GM19468 (cell line): ENCODE results near the gene XXYLT1.

Experiments used
- ATAC-seq: cut with Tn5 transposase; IDR thresholded peaks from one replicate; pipeline ENCODE4 v1.9.1; 2021; ENCODE audit warnings: mild to moderate bottlenecking, moderate library complexity, moderate number of reproducible peaks; ENCODE audit not compliant: unreplicated experiment; ENCODE audit errors: extremely low read depth

XXYLT1 gene

DNA sequence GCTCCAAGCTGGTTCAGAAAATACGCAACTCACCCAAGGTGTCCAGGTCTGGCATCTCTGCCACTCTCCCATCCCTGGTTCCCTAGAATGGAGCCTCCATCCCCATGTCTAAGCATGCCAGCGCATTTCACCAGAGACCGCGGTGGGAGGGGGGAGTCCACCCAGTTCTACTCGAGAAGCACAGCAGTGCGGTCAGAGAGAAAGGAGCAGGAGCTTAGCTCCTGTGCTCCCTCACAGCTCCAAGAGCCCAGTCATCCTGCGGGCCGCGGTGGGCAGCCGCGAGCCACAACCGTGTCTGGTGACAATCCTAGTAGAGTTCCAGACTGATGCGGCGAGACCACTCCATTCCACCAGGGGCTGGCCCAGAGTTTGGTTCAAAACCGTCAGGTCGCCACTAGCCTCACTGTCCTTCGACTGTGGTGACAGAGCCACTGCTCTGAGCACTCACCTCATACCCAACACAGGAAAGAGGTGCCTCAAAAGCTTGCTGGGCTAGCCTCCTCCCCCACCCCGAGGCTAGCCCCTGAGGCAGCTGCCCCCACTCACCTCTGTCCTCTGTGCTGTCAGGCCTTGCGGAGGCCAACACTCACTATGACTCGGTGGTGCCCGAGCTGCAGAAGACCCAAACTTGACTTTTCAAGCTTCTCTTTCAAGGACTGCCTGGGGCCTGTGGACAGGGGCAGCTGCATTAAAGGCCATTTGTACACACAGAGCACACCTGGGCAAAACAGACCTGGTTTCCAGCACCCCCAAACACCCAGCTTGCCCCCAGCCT lies 185.4 kb downstream of the XXYLT1 start:
- no peak for ATAC-seq

DNA sequence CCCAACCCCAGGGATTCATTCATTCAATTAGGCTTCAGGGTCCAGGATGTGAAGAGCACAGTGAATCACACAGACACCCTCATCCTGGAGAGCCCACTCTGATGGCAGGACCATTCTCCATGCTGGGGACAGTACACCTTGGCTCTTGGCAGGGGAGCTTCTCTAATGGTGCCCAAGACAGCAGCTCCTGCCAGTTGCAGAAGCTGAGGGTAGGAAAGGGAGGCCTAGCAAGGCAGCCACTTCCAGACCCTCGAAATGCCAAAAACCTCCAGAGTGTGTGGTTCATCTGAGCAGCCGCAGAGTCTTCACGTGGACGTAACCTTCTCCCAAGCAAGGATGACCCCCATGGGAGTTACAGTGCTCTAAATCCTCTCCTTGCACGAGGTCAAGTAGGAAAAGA lies 186.2 kb downstream of the XXYLT1 start:
- no peak for ATAC-seq

DNA sequence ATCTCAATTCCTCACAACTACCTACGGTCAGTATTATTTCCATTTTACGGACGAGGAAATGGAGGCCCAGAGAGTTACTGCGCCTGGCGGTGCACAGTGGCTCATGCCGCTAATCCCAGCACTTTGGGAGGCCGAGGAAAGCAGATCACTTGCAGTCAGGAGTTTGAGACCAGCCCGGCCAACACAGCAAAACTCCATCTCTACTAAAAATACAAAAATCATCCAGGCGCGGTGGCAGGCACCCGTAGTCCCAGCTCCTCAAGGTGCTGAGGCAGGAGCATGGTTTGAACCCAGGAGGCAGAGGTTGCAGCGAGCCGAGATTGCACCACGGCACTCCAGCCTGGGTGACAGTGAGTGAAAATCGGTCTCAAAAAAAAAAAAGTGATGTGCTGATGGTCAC lies 187.3 kb downstream of the XXYLT1 start:
- ATAC-seq, result no peak

DNA sequence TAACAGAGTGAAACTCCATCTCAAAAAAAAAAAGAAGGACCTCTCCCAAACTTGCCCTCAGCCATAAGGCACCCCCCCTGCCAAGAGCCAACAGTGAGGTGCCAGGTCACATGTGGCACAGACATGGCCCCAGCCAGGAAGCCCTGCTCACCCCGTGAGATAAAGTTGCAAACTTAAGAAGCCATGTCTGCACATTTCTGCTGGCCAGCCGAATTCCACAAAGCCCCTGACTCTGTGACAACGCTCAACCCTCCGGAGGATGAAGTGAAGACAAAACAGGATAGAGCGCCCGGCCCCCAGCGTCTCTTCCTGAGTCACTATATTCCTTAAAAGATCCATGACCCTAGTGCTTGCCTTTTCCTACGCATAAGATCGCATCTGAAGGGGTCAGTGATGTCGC lies 188.1 kb downstream of the XXYLT1 start:
- no peak for ATAC-seq

DNA sequence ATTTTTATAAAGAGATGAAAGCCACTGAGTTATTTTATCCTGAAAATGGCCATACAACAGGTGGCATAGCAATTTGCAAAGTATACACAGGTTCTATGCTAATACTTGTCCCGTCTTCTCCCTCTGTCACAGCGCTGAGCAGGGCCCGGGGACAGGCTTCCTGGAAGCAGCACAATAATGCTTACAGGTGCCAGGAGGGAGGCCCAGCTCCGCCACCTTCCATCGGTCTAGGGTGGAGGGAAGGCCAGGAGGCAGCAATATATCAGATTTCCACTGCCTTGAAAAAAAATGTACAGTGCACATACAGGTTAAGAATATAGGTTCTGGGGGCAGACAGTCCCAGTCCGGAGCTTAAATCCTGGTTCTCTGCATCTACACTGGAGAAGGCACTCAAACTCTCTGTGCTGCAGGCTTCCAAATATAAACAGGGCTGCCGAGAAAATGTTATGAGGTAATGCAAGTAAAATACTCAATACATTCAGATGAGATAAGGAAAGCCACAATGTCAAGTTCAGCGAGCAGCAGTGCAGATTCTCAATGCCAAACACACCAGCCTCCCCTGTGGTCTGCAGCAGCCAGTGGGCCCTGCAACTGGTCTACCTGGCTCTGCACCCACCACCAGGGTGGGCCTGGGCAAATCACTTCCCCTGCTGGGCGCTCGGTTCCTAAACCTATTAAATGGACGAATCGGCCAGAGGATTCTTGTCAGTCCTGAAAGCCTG lies 189.6 kb downstream of the XXYLT1 start:
- ATAC-seq, result no peak

DNA sequence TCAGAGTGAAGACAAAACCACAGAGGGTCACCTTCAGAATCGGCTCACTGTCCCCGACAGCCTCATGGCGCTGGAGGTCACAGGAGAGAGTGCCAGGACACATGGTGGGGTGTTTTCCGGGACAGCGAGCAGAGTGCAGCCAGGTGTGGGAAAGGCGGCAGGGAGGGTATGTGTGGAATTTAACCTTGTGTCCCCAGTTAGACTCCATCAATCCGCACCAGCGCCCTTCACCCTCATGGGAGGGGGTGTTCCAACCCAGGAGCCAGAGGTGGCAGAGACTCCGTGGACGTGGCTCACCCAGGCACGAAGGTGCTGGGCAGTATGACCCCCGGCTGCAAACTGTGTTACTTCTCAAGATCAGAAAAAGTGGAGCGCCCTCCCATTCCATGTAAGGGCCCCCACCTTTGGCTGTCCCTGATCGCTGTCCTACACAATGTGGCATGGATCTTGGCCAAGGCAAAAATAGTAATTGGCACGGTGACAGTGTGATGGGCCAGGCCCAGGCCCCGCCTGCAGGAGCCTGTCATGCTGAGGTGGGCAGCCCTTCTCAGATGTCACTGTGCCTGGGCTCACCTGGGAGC lies 190.3 kb downstream of the XXYLT1 start:
- ATAC-seq, result no peak

DNA sequence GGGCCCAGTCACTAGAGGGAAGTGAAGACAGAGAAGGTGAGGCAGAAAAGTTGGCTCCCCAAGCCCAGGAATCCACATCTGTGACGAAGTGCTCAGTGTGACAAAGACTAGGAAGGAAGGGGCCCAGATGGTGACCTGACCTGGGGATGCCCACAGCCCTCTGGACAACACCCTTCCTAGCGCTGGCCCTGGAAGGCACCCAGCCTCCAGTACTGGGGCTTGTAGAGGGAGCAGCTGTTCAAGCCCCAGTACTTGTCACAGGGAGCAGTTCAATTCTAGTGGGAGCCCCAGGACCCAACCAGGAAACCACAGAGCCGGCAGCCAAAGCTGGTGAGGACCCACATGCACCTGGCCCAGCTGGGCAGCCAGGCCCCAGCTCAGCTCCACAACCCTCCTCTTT lies 190.8 kb downstream of the XXYLT1 start:
- ATAC-seq, result no peak

- no peak for ATAC-seq
Observed at GRCh38 chr3:195079636-195080035, 191.3 kb downstream of the XXYLT1 start.

- no peak for ATAC-seq
Observed at GRCh38 chr3:195078891-195079440, 192.0 kb downstream of the XXYLT1 start.

DNA sequence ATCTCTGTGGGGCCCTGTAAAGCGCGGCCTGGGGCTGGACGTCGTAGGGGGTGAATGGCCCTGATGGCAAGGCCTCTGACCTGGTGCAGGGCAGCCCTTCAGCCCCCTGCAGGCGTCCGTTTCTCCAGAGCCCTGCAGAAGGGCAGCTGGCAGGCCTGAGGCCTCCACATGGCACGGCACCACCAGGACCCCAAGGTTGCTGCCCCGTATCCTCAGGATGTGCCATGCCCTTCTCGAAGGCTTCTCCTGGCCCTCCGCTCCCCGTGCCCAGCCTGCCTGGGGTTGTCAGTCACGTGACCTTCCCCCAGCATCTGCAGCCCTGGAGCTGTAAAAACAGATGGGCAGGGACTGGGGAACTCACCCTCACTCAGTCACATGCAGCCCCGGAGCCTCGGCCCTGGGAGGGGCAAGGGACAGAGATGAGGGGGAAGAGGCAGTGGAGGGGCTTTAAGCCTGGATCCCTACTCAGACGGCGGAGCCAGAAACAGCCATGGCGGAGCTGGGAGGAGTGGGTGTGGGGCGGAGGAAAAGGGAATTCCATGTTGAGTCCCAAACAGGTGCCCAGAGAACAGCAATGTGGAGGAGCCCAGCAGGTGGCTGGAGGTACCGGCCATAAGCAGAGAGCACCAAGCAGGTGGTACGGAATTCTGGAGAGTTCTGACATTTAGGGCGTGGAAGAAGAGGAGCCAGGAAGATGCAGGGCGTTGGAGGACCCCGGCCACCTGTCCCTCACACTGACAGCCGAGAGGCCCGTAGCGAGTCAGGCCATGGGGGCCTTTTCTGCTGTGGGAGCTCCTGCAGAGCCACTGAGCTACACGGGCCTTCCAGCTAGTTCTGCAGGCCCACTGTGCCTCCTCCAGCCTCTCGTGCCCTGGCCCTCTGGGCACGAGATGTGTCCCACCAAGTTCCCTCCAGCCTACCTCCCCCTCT lies 193.1 kb downstream of the XXYLT1 start:
- no peak for ATAC-seq

DNA sequence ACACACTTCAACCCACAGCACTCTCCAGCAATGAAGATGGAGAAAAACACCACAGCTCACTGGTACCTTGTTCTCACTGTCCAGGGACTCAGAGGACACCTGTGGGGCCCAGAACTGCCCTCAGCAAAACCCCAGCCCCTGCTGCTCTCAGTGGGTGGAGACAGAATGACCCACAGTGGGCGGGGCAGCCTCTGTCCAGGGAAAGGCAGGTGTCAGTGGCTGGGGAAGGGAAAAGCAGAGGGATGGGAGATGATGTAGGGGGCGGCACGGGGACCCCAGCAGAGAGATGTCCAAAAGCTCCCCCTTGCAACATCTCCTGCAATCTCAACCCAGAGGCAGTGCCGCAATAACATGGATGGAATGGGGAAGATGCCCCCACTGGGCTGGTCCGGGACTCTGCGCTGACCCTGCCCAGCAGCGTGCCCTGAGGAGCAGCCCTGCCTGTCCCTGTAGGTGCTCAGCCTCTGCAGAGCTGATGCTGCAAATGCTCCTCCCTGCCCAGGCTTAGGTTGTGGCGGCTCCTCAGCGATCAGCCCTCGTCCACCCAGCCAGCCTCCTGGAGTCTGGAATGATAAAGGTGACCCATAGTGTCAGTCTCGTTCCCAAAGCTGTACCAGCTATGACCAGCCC lies 193.9 kb downstream of the XXYLT1 start:
- ATAC-seq, result no peak

DNA sequence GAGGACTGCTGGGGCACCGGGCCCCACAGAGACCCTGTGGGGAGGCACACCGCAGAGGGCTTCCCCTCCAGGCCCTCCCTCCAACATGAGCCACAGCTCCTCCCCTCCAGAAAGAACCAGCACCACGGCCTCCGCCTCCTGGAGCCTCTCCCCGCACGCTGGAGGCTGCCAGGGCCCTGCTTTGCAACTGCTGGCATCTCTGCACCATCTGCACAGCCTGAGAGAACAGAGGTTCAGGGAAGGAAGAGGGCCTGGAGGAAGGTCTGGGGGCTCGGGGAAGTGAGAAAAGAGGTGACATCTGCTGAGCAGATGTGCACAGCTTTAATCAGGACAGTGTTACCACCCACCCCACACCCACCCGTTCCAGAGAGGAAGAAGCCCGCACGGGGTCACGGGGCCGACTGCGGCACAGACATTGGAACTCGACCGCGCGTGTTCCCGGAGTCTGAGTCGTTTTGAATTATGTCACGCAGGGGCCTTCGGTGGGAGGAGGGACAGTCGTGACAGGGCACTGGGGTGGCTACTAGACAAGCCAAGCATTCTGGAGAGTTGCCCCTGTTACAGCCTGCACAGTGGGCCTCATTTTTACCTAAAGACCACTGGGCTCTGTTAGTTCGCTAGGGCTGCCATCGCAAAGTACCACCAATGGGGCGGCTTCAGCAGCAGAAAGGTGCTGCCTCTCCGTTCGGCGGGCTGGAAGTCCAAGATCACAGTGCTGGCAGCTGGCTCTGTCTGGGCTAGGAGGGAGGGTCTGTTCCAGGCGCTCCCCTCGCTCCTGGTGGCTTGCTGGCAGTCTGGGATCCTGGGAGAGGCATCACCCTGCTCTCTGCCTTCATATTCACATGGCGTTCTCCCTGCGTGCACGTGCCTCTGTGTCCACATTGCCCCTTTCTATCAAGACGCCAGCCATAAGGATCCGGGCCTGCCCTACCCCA lies 194.8 kb downstream of the XXYLT1 start:
- no peak for ATAC-seq

DNA sequence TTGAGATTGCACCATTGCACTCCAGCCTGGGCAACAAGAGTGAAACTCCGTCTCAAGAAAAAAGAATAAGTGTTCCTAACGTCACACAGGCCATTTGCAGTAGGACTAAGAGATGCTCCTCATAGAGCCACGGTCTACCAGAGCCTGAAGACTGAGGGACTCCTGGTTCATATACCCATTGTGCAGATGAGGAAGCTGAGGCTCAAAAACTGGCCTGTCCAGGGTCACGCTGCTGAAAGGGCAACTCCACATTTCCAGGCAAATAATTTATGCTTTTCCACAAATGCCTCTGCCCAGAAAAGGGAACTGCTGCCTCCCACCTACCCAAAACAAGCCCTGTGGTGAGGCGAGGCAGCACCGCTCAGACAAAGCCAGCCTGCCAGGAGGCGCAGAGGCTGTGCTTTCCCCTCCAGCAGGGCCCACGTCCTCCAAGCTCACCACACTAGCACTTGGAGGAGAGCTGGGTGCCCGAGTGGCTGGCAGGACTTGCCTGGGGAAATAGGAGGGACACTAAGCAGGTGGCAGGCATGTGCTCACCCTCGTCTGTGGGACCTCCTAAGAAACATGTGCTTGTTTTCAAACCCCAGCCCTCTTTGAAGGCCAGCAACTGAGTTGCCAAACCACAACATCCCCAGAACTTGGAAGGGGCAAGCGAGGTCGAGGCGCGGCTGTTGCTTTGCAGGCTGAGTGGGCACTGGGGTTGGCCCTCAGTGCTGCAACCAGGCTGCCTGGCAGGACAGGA lies 195.6 kb downstream of the XXYLT1 start:
- ATAC-seq, result no peak

DNA sequence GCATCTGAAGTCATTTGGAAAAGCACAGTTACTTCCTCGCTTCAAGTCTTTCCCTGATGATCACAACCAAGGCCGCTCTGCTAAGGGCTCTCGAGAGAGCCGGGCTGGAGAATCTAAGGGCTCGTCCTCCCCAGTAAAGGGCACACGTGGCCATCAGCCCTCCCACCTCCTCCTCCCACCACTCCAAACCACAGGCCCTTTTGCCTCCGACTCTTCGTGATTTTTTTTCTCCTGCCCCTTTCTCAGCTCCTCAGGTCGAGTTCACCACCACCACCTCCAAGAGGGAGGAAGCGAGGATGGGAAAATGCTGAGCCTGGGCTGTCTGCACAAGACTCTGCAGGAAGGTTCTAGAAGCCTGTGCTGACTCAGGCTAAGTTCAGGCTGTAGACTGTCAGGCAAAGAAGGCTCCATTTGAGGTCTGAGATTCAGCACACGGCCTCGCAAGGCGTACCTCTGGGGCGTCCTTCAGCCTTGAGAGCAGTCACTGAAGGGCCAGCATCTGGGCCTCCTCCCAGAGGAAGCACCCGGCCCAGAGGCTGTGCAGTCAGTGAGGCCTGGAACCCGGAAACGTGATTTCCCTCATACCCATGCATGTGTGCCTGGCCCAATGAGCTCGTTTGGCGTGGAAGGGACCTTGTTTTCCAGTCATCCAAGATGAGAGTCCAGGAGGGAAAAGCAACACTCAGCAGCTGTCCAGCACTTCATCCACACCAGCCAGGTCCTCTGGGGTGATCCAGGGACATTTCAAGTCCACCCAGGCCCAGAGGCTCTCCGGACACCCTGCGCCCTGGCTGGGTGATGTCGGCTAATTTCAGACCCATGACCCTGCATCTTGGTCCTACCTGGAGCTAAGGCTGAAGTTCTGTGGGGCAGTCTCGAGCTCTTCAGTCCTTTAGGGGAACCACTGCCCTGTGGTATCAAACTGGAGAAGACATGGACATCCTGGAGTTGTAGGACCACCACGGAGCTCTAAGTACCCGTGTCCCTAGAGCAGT lies 196.8 kb downstream of the XXYLT1 start:
- no peak for ATAC-seq

DNA sequence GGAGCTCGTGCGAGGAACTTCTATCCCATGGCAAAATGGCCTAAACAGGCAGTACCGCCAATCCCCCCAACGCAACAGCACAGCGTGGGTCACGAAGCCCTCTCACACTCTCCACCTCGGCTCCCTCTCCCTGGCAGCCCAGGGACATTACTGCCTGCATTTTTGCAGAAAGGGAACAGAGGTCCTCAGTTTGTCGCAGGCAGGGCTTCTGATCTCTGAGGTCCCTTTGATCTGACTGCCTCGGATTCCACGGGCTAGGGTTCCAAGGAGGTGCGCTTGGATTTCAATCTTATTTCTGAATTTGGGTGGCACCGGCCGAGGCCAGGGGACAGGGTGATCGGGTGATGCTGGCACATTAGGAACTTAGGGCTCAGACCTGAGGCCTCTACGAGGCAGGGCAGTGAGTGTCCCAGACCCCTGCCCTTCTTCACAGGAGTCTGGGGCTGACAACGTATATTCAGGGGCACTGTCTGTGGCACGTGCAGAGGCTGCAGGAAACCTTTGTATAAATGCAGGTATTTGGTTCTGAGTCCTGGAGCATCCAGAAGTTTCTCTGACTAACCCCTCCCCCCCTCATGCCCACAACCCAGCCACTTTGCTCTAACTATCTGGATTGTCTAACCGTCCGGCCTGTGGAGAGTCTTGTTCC lies 197.9 kb downstream of the XXYLT1 start:
- no peak for ATAC-seq
